Calu3 (cell line): ENCODE data around the gene SMTN. TPM values are rescaled to one million over a fixed set of nuclear protein-coding genes. Genes with fewer than 3 reads are reported as not detected.

Experiments
- Bru-seq: library from RNA; stranded (reverse); fragments of 400-500 nt; gene quantifications from one replicate; lab custom pipeline; 2021; lab: Mats Ljungman, UMichigan
- BruChase-seq, 2 experiments: library from RNA; stranded (reverse); fragments of 400-500 nt; gene quantifications; one replicate each; lab custom pipeline; 2021; lab: Mats Ljungman, UMichigan
- BruUV-seq: library from RNA; stranded (reverse); fragments of 400-500 nt; replicated peaks from 2 replicates; lab custom pipeline; 2021; lab: Mats Ljungman, UMichigan
- CTCF ChIA-PET: fragments of 300-600 bp; sonication (Branson Sonifier 250); formaldehyde crosslinking; loops from one replicate; lab custom pipeline; 2022; ENCODE audit warnings: antibody characterized with exemption; lab: Charles Lee
- DNase-seq: peaks from one replicate; pipeline ENCODE4 v3.0.0; 2022
- H3K27ac Mint-ChIP-seq: one replicate; pipeline ENCODE4 v1.8.0; 2022; ENCODE audit warnings: mixed read lengths; ENCODE audit not compliant: unreplicated experiment
- H3K27me3 Mint-ChIP-seq: one replicate; pipeline ENCODE4 v1.8.0; 2022; ENCODE audit warnings: mixed read lengths; ENCODE audit not compliant: unreplicated experiment
- H3K36me3 Mint-ChIP-seq: one replicate; pipeline ENCODE4 v1.8.0; 2022; ENCODE audit warnings: mild to moderate bottlenecking, moderate library complexity, mixed read lengths; ENCODE audit not compliant: insufficient read depth, unreplicated experiment
- H3K4me1 Mint-ChIP-seq: one replicate; pipeline ENCODE4 v1.8.0; 2022; ENCODE audit warnings: mild to moderate bottlenecking, low read depth, mixed read lengths; ENCODE audit not compliant: unreplicated experiment
- H3K4me3 Mint-ChIP-seq: one replicate; pipeline ENCODE4 v1.8.0; 2022; ENCODE audit warnings: mild to moderate bottlenecking, low read depth, moderate library complexity, mixed read lengths; ENCODE audit not compliant: unreplicated experiment
- H3K9me3 Mint-ChIP-seq: one replicate; pipeline ENCODE4 v1.8.0; 2022; ENCODE audit warnings: low read depth, mixed read lengths; ENCODE audit not compliant: unreplicated experiment
- CTCF ChIP-seq: fragments of 200-600 bp; IDR thresholded peaks from one replicate; pipeline ENCODE4 v1.8.0; 2022; ENCODE audit warnings: antibody characterized with exemption; ENCODE audit not compliant: unreplicated experiment
- intact Hi-C: fragments of 100-400 bp; cut with micrococcal nuclease; formaldehyde crosslinking; loops from one replicate; pipeline ENCODE4 v1.10.0; 2022; ENCODE audit not compliant: unreplicated experiment
- long read RNA-seq: library from polyadenylated mRNA; stranded (forward); transcript quantifications from one replicate; pipeline ENCODE4 v2.0.0, GENCODE V29; 2022
- total RNA-seq: library from RNA; stranded (reverse); gene quantifications from 2 replicates; pipeline ENCODE4 v1.2.3, GENCODE V29; 2022

Gene SMTN
- total RNA-seq (59.7 and 61.0 TPM in 2 replicates), Bru-seq, nascent RNA (percentile 53 among the genes with signal in this experiment), BruChase-seq, experiment 1, labeled RNA remaining after a 6-hour chase (percentile 60 among the genes with signal in this experiment), BruChase-seq, experiment 2, labeled RNA remaining after a 2-hour chase (percentile 64 among the genes with signal in this experiment)
- long read RNA-seq, transcript SMTN-201 (21 exons, 3,295 nt): major isoform, 12 of 23 reads
- long read RNA-seq, partial matches to known transcripts: 7 of 23 reads
- long read RNA-seq, other reads (novel, unspliced or antisense): 4 of 23 reads

- Mint-ChIP-seq H3K27me3 (no peaks in the 10 kb centered on the region), H3K4me3 (peak within 1 kb of the TSS; percentile 91), H3K4me1 (peaks cover 28% of the 10 kb centered on the region), H3K27ac (peak within 1 kb of the TSS; percentile 82), H3K9me3 (no peaks in the 10 kb centered on the region), H3K36me3 (peaks cover 43% of the 10 kb centered on the region)
- DNase-seq: peak; percentile 96
- no TSS peak for BruUV-seq
- TF ChIP-seq CTCF: no peak
- CTCF ChIA-PET: interaction anchor here (0.6 to 1.4 kb wide), 6 partner anchors 15 to 1425 kb away, joined by 3 to 6 read pairs (median 4); partner anchors contain the start of genes MORC2 and SELENOM
- intact Hi-C loops: loop anchor here (1.0 to 5.0 kb wide), 2 partner anchors 114 to 133 kb away; partner anchors contain the start of genes MORC2 and TUG1
These were observed at the start of gene SMTN for GRCh38 chr22:31080848-31081649. Gene SMTN, plus strand, starts transcription at chr22:31081318. Its CDS starts 1,941 bp downstream, at chr22:31083259.

- no TSS peak for BruUV-seq
- Mint-ChIP-seq H3K9me3 (no peaks in the 10 kb centered on the region), H3K4me1 (peaks cover 13% of the 10 kb centered on the region), H3K4me3 (no peak overlapping the region), H3K27me3 (peaks cover 17% of the 10 kb centered on the region), H3K27ac (no peak overlapping the region), H3K36me3 (no peaks in the 10 kb centered on the region)
- TF ChIP-seq CTCF: peak; percentile 20
- CTCF ChIA-PET: interaction anchor here (0.7 kb wide), 1 partner anchor 15 kb away, joined by 3 read pairs; no protein-coding TSS in a partner anchor
- intact Hi-C loops: no loop called here
- DNase-seq: peak; percentile 30
These were observed 44.2 kb upstream of the SMTN start for GRCh38 chr22:31036671-31037550.

- TF ChIP-seq CTCF: no peak
- no peaks in the 10 kb centered on the region for H3K36me3 Mint-ChIP-seq
- CTCF ChIA-PET: no interaction called here
- no peak overlapping the region for H3K27ac Mint-ChIP-seq
- BruUV-seq: no TSS peak
- intact Hi-C loops: no loop called here
- DNase-seq: no peak
- no peak overlapping the region for H3K4me3 Mint-ChIP-seq
- H3K4me1 Mint-ChIP-seq: peaks cover 13% of the 10 kb centered on the region
- peaks cover 17% of the 10 kb centered on the region for H3K27me3 Mint-ChIP-seq
- no peaks in the 10 kb centered on the region for H3K9me3 Mint-ChIP-seq
These were observed 42.4 kb upstream of the SMTN start for GRCh38 chr22:31038686-31039085.

- CTCF ChIA-PET: interaction anchor here (0.6 kb wide), 1 partner anchor 294 kb away, joined by 4 read pairs; no protein-coding TSS in a partner anchor
- TF ChIP-seq CTCF: no peak
- H3K4me1 Mint-ChIP-seq: peaks cover 13% of the 10 kb centered on the region
- no peak for DNase-seq
- intact Hi-C loops: no loop called here
- H3K36me3 Mint-ChIP-seq: no peaks in the 10 kb centered on the region
- H3K27ac Mint-ChIP-seq: no peak overlapping the region
- no TSS peak for BruUV-seq
- no peak overlapping the region for H3K4me3 Mint-ChIP-seq
- no peaks in the 10 kb centered on the region for H3K9me3 Mint-ChIP-seq
- peaks cover 17% of the 10 kb centered on the region for H3K27me3 Mint-ChIP-seq
These were observed 41.7 kb upstream of the SMTN start for GRCh38 chr22:31039393-31039792.
